ENCODE results near the gene ICA1. TPM values are rescaled to one million over a fixed set of nuclear protein-coding genes. Genes with fewer than 3 reads are reported as not detected.

ICA1 gene
- total and polyA plus RNA-seq, 2 of the 4 experiments (the other 2 are of a cell fraction): not detected

DNA sequence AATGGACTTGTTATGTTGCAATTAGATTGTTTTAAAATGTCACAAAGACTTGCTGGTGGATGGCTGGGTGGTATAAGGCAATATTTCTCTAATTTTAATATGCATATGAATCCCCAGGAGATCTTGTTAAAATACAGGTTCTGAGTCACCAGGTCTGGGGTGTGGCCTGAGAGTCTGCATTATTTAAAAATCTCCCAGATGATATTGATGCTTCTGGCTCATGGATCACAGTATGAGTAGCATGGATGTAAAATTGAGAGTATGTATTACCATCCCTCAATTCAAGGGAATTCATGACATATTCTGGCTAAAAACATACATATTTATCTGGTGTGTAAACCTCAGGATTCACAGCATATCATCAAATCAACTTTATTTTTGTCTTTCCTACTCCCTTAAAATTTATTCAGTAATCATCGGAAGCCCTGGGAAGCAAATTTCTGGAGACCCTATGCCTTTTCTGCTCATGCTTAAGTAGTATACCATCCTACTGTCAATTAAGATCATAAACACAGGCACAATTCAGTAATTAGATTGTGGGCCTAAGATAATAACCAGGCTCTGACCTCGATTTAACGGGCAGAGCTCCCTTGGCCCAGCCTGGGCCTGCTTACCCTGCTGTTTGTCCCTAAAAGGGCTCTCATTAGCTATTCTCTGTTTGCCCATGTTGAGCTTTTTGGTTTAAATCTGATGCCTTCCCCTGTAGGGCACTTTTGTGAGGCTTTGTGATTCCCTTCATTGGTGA lies 29.6 kb upstream of the ICA1 start:
- Histone ChIP-seq H4K8ac (ENCODE audit: low read depth in 2 of 2, low read length in 2 of 2) (no peak overlapping the region), H3K56ac (ENCODE audit: extremely low read depth, insufficient read depth, low read length) (no peak overlapping the region), H2BK5ac (ENCODE audit: low read depth, low read length, poor library complexity, severe bottlenecking) (no peak overlapping the region), H3K4me1 (ENCODE audit: control insufficient read depth, insufficient read depth, low read length) (no peaks in the 10 kb centered on the region), H3K27me3 (ENCODE audit: control insufficient read depth, insufficient read depth, low read length) (no peaks in the 10 kb centered on the region), H3K23ac (ENCODE audit: low read depth, low read length) (no peak overlapping the region), H3K4ac (ENCODE audit: low read depth, low read length) (no peak overlapping the region), H2AFZ (replicated peaks; ENCODE audit: low read length, poor library complexity) (no peak overlapping the region), H3K18ac (ENCODE audit: low read depth, low read length) (no peak overlapping the region), H3K9me1 (ENCODE audit: insufficient read depth, low read length) (no peaks in the 10 kb centered on the region), H3K14ac (replicated peaks; ENCODE audit: low read depth, low read length) (no peak overlapping the region), H3K27ac (ENCODE audit: insufficient read depth, low read length) (no peak overlapping the region), H3K4me2 (ENCODE audit: low read depth, low read length) (no peak overlapping the region), H4K20me1 (ENCODE audit: insufficient read depth, low read length) (no peaks in the 10 kb centered on the region), H2AK5ac (ENCODE audit: low read depth, low read length) (no peak overlapping the region), H4K91ac (ENCODE audit: insufficient read depth, low read depth, low read length) (no peak overlapping the region), H4K5ac (ENCODE audit: low read depth, low read length) (no peak overlapping the region), H3K79me1 (ENCODE audit: low read depth in 1 of 2, low read length in 2 of 2) (no peaks in the 10 kb centered on the region), H2BK15ac (ENCODE audit: low read depth, low read length) (no peak overlapping the region), H3K36me3 (ENCODE audit: control insufficient read depth, insufficient read depth, low read length) (no peaks in the 10 kb centered on the region), H2BK20ac (ENCODE audit: low read depth, low read length) (no peak overlapping the region), H3K9me3 (ENCODE audit: control insufficient read depth, insufficient read depth, low read length) (no peaks in the 10 kb centered on the region), H2AK9ac (replicated peaks; ENCODE audit: low read depth, low read length, poor library complexity) (no peak overlapping the region), H3K4me3 (ENCODE audit: insufficient read depth, low read depth, low read length) (no peak overlapping the region), H3K9ac (ENCODE audit: low read depth, low read length) (no peak overlapping the region), H2BK120ac (ENCODE audit: low read depth, low read length) (no peak overlapping the region)
- no TSS peak for BruUV-seq (replicated peaks)
- dilution Hi-C loops (cut with HindIII; ENCODE audit: low sequenced_read_pairs, unreplicated experiment): no loop called here
- no CpG with 5 or more reads among the region's 3 CpGs for WGBS, 2 experiments (ENCODE audit: extremely low coverage in 2 of 2, insufficient read length in 1 of 2)
- ATAC-seq (ENCODE audit: low read depth) (no peak), DNase-seq (no peak)
- TF ChIP-seq, protein P1, sequence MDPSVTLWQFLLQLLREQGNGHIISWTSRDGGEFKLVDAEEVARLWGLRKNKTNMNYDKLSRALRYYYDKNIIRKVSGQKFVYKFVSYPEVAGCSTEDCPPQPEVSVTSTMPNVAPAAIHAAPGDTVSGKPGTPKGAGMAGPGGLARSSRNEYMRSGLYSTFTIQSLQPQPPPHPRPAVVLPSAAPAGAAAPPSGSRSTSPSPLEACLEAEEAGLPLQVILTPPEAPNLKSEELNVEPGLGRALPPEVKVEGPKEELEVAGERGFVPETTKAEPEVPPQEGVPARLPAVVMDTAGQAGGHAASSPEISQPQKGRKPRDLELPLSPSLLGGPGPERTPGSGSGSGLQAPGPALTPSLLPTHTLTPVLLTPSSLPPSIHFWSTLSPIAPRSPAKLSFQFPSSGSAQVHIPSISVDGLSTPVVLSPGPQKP (IDR thresholded peaks at IDR 0.05; ENCODE audit: borderline replicate concordance, low read depth, low read length): no peak
- TF ChIP-seq NFE2L2 (IDR thresholded peaks at IDR 0.05; ENCODE audit: low read depth, low read length) (no peak), CTCF (conservative IDR thresholded peaks at IDR 0.05; ENCODE audit: low read depth, low read length) (no peak), POLR2A (IDR thresholded peaks at IDR 0.05; ENCODE audit: low read depth, low read length) (no peak), RAD21 (IDR thresholded peaks at IDR 0.05; ENCODE audit: low read length) (no peak)
- TF ChIP-seq, protein P2, sequence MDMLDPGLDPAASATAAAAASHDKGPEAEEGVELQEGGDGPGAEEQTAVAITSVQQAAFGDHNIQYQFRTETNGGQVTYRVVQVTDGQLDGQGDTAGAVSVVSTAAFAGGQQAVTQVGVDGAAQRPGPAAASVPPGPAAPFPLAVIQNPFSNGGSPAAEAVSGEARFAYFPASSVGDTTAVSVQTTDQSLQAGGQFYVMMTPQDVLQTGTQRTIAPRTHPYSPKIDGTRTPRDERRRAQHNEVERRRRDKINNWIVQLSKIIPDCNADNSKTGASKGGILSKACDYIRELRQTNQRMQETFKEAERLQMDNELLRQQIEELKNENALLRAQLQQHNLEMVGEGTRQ (IDR thresholded peaks at IDR 0.05; ENCODE audit: low read depth, low read length): no peak
- ChIA-PET CTCF (no interaction called here), POLR2A (ENCODE audit: unreplicated experiment) (no interaction called here)
- in situ Hi-C loops (cut with MboI; ENCODE audit: low sequenced_read_pairs): no loop called here
- intact Hi-C loops (cut with micrococcal nuclease): loop anchor here (10.0 kb wide), 1 partner anchor 697 kb away; no protein-coding TSS in a partner anchor

Data from IMR-90 (cell line).